ENCODE data around the gene GPM6B.
A peak's percentile ranks its signal among the peaks of the same experiment; 100 is the strongest.

GPM6B gene

DNA sequence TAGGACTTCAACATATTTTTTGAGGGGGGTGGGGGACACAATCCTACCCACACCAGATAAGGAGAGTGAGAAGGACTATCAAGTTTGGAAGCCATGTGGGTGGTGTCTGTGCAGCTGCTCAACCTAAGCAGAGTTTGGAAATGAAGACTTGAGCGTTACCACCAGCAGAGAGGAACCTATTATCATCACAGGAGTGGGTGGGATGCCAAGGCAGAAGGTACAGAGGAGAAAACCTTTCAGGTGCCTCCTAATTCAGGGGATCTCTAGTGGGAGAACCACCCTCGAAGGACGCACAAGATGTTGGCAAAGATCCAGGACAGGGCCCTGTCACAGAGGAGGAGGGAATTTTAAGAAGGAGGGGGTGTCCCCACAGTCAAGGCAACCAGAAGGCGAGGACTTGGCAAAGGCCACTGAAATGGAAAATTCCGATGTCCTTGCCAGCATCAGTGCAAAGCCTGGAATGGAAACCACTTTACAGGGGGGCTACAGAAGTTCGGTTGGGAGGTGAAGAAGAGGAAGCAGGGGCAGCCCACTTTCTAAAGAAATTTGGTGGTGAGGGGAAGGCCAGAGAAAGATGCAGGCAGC lies 8.4 kb upstream of the GPM6B start:
- TF ChIP-seq, protein P1, sequence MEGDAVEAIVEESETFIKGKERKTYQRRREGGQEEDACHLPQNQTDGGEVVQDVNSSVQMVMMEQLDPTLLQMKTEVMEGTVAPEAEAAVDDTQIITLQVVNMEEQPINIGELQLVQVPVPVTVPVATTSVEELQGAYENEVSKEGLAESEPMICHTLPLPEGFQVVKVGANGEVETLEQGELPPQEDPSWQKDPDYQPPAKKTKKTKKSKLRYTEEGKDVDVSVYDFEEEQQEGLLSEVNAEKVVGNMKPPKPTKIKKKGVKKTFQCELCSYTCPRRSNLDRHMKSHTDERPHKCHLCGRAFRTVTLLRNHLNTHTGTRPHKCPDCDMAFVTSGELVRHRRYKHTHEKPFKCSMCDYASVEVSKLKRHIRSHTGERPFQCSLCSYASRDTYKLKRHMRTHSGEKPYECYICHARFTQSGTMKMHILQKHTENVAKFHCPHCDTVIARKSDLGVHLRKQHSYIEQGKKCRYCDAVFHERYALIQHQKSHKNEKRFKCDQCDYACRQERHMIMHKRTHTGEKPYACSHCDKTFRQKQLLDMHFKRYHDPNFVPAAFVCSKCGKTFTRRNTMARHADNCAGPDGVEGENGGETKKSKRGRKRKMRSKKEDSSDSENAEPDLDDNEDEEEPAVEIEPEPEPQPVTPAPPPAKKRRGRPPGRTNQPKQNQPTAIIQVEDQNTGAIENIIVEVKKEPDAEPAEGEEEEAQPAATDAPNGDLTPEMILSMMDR (IDR thresholded peaks at IDR 0.05; ENCODE audit: insufficient read depth, low read depth, low read length, missing control alignments): no peak
- H3K4me3 ChIP-seq (ENCODE audit: low read length): no peak overlapping the region
- DNase-seq (ENCODE audit: low read depth): no peak

- no peak for DNase-seq (ENCODE audit: low read depth)
- H3K4me3 ChIP-seq (ENCODE audit: low read length): no peak overlapping the region
- TF ChIP-seq, protein P1 (IDR thresholded peaks at IDR 0.05; ENCODE audit: insufficient read depth, low read depth, low read length, missing control alignments): no peak
Observed at GRCh38 chrX:13824746-13825145, 7.9 kb upstream of the GPM6B start.

DNA sequence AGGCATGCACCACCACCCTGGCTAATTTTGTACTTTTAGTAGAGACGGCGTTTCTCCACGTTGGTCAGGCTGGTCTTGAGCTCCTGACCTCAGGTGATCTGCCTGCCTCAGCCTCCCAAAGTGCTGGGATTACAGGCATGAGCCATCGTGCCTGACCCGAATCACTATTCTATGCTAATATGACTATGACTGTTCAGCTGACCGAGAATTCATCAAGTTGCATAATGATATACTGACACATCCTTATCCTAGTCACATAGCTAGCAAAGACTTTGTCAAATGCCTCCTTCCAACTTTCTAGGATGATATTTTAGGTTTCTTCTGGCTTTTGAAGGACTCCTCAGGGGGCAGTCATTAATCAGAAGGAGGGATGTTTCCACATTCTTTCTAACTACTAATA lies 4.8 kb upstream of the GPM6B start:
- DNase-seq (ENCODE audit: low read depth): peak; percentile 63
- H3K4me3 ChIP-seq (ENCODE audit: low read length): no peak overlapping the region
- TF ChIP-seq, protein P1 (IDR thresholded peaks at IDR 0.05; ENCODE audit: insufficient read depth, low read depth, low read length, missing control alignments): no peak

DNA sequence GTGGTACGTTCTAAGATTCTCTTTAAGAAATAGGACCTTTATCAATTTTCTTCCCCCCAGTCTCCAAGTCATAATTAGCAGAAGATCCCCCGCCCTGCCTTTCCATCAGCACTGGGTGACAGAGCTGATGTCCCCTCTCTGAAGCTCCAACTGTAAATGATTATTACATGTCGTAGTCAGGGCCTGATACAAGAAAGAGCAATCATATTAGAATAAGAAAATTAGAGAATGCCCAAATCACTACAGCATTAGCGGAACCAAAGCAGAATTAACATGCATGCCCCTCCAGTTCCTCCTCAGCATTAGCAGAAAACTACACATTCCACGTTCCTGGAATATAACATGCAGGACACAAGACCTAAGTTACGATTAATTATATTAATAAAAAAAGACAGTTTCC lies 717 bp downstream of the GPM6B start:
- DNase-seq (ENCODE audit: low read depth): no peak
- no peak overlapping the region for H3K4me3 ChIP-seq (ENCODE audit: low read length)
- TF ChIP-seq, protein P1 (IDR thresholded peaks at IDR 0.05; ENCODE audit: insufficient read depth, low read depth, low read length, missing control alignments): no peak

- no peak overlapping the region for H3K4me3 ChIP-seq (ENCODE audit: low read length)
- TF ChIP-seq, protein P1 (IDR thresholded peaks at IDR 0.05; ENCODE audit: insufficient read depth, low read depth, low read length, missing control alignments): no peak
- no peak for DNase-seq (ENCODE audit: low read depth)
Observed at GRCh38 chrX:13815664-13816063, 1.2 kb downstream of the GPM6B start.

- H3K4me3 ChIP-seq (ENCODE audit: low read length): no peak overlapping the region
- no peak for DNase-seq (ENCODE audit: low read depth)
- TF ChIP-seq, protein P1 (IDR thresholded peaks at IDR 0.05; ENCODE audit: insufficient read depth, low read depth, low read length, missing control alignments): no peak
Observed at GRCh38 chrX:13808865-13809264, 8.0 kb downstream of the GPM6B start.

- H3K4me3 ChIP-seq (ENCODE audit: low read length): no peak overlapping the region
- no peak for DNase-seq (ENCODE audit: low read depth)
- TF ChIP-seq, protein P1 (IDR thresholded peaks at IDR 0.05; ENCODE audit: insufficient read depth, low read depth, low read length, missing control alignments): no peak
Observed at GRCh38 chrX:13808293-13808692, 8.6 kb downstream of the GPM6B start.

Data from epithelial cell of esophagus (primary cell).